Activated naive CD8-positive, alpha-beta T cell (primary cell): ENCODE measurements around the gene MRPL44.
A peak's percentile ranks its signal among the peaks of the same experiment; 100 is the strongest.

Experiments
- H3K27ac Mint-ChIP-seq: one replicate; pipeline ENCODE4 v1.8.0; 2021; ENCODE audit warnings: mixed read lengths
- H3K27me3 Mint-ChIP-seq: one replicate; pipeline ENCODE4 v1.8.0; 2021; ENCODE audit warnings: mixed read lengths
- H3K36me3 Mint-ChIP-seq: one replicate; pipeline ENCODE4 v1.8.0; 2021; ENCODE audit warnings: mixed read lengths
- H3K4me1 Mint-ChIP-seq: one replicate; pipeline ENCODE4 v1.8.0; 2021; ENCODE audit warnings: low read depth, mixed read lengths
- H3K4me3 Mint-ChIP-seq: one replicate; pipeline ENCODE4 v1.8.0; 2021; ENCODE audit warnings: mild to moderate bottlenecking, mixed read lengths
- H3K9me3 Mint-ChIP-seq: one replicate; pipeline ENCODE4 v1.8.0; 2021; ENCODE audit warnings: low read depth, mixed read lengths

The MRPL44 gene

GRCh38 chr2:223957092-223957851, at the start of gene MRPL44:
MRPL44 (plus strand) TSS chr2:223957463; CDS start chr2:223957473, 10 bp downstream.
- Mint-ChIP-seq H3K4me1 (peaks cover 75% of the 10 kb centered on the region), H3K36me3 (peaks cover 6% of the 10 kb centered on the region), H3K4me3 (peak within 1 kb of the TSS; percentile 95), H3K27me3 (no peaks in the 10 kb centered on the region), H3K9me3 (no peaks in the 10 kb centered on the region), H3K27ac (peak within 1 kb of the TSS; percentile 92)

GRCh38 chr2:223908304-223908998, 48.8 kb upstream of the MRPL44 start:
- peaks cover 7% of the 10 kb centered on the region for H3K36me3 Mint-ChIP-seq
- H3K4me3 Mint-ChIP-seq, result no peak overlapping the region
- H3K27ac Mint-ChIP-seq, result no peak overlapping the region
- no peaks in the 10 kb centered on the region for H3K27me3 Mint-ChIP-seq
- peaks cover 4% of the 10 kb centered on the region for H3K4me1 Mint-ChIP-seq
- H3K9me3 Mint-ChIP-seq, result no peaks in the 10 kb centered on the region

GRCh38 chr2:223909001-223909741, 48.1 kb upstream of the MRPL44 start:
- Mint-ChIP-seq H3K27ac (no peak overlapping the region), H3K4me3 (no peak overlapping the region), H3K36me3 (peaks cover 7% of the 10 kb centered on the region), H3K4me1 (peaks cover 4% of the 10 kb centered on the region), H3K27me3 (no peaks in the 10 kb centered on the region), H3K9me3 (no peaks in the 10 kb centered on the region)

- Mint-ChIP-seq H3K27me3 (no peaks in the 10 kb centered on the region), H3K4me1 (peaks cover 1% of the 10 kb centered on the region), H3K36me3 (peaks cover 10% of the 10 kb centered on the region), H3K4me3 (no peak overlapping the region), H3K27ac (no peak overlapping the region), H3K9me3 (no peaks in the 10 kb centered on the region)
Measured at GRCh38 chr2:223914324-223914723, 42.9 kb upstream of the MRPL44 start.

- Mint-ChIP-seq H3K4me3 (no peak overlapping the region), H3K27me3 (no peaks in the 10 kb centered on the region), H3K27ac (peak overlapping the region; percentile 3), H3K4me1 (peaks cover 1% of the 10 kb centered on the region), H3K9me3 (no peaks in the 10 kb centered on the region), H3K36me3 (peaks cover 10% of the 10 kb centered on the region)
Measured at GRCh38 chr2:223915071-223915470, 42.2 kb upstream of the MRPL44 start.

GRCh38 chr2:223916181-223916920, 40.9 kb upstream of the MRPL44 start:
- Mint-ChIP-seq H3K27me3 (no peaks in the 10 kb centered on the region), H3K9me3 (no peaks in the 10 kb centered on the region), H3K4me1 (peaks cover 5% of the 10 kb centered on the region), H3K36me3 (peaks cover 8% of the 10 kb centered on the region), H3K27ac (no peak overlapping the region), H3K4me3 (no peak overlapping the region)

GRCh38 chr2:223918671-223919134, 38.6 kb upstream of the MRPL44 start:
- Mint-ChIP-seq H3K27ac (no peak overlapping the region), H3K4me1 (peaks cover 7% of the 10 kb centered on the region), H3K9me3 (no peaks in the 10 kb centered on the region), H3K4me3 (no peak overlapping the region), H3K27me3 (no peaks in the 10 kb centered on the region), H3K36me3 (peaks cover 15% of the 10 kb centered on the region)

- H3K9me3 Mint-ChIP-seq, result no peaks in the 10 kb centered on the region
- H3K4me3 Mint-ChIP-seq, result no peak overlapping the region
- H3K36me3 Mint-ChIP-seq, result peaks cover 15% of the 10 kb centered on the region
- H3K27me3 Mint-ChIP-seq, result no peaks in the 10 kb centered on the region
- H3K27ac Mint-ChIP-seq, result no peak overlapping the region
- peaks cover 7% of the 10 kb centered on the region for H3K4me1 Mint-ChIP-seq
Measured at GRCh38 chr2:223920109-223920508, 37.2 kb upstream of the MRPL44 start.

- Mint-ChIP-seq H3K4me3 (no peak overlapping the region), H3K9me3 (no peaks in the 10 kb centered on the region), H3K27me3 (no peaks in the 10 kb centered on the region), H3K4me1 (peaks cover 11% of the 10 kb centered on the region), H3K27ac (peak overlapping the region; percentile 38), H3K36me3 (peaks cover 15% of the 10 kb centered on the region)
Measured at GRCh38 chr2:223921204-223921603, 36.1 kb upstream of the MRPL44 start.

- Mint-ChIP-seq H3K9me3 (no peaks in the 10 kb centered on the region), H3K27ac (no peak overlapping the region), H3K27me3 (no peaks in the 10 kb centered on the region), H3K36me3 (peaks cover 13% of the 10 kb centered on the region), H3K4me3 (no peak overlapping the region), H3K4me1 (peaks cover 11% of the 10 kb centered on the region)
Measured at GRCh38 chr2:223922308-223922707, 35.0 kb upstream of the MRPL44 start.

GRCh38 chr2:223923976-223924375, 33.3 kb upstream of the MRPL44 start:
- H3K4me3 Mint-ChIP-seq, result no peak overlapping the region
- H3K9me3 Mint-ChIP-seq, result no peaks in the 10 kb centered on the region
- no peak overlapping the region for H3K27ac Mint-ChIP-seq
- H3K27me3 Mint-ChIP-seq, result no peaks in the 10 kb centered on the region
- peaks cover 13% of the 10 kb centered on the region for H3K4me1 Mint-ChIP-seq
- peaks cover 13% of the 10 kb centered on the region for H3K36me3 Mint-ChIP-seq

- no peak overlapping the region for H3K4me3 Mint-ChIP-seq
- H3K27me3 Mint-ChIP-seq, result no peaks in the 10 kb centered on the region
- H3K4me1 Mint-ChIP-seq, result peaks cover 23% of the 10 kb centered on the region
- no peaks in the 10 kb centered on the region for H3K9me3 Mint-ChIP-seq
- peaks cover 13% of the 10 kb centered on the region for H3K36me3 Mint-ChIP-seq
- H3K27ac Mint-ChIP-seq, result no peak overlapping the region
Measured at GRCh38 chr2:223925106-223925505, 32.2 kb upstream of the MRPL44 start.

- H3K27me3 Mint-ChIP-seq, result no peaks in the 10 kb centered on the region
- H3K9me3 Mint-ChIP-seq, result no peaks in the 10 kb centered on the region
- H3K36me3 Mint-ChIP-seq, result peaks cover 3% of the 10 kb centered on the region
- H3K4me3 Mint-ChIP-seq, result no peak overlapping the region
- peak overlapping the region; percentile 54 for H3K27ac Mint-ChIP-seq
- H3K4me1 Mint-ChIP-seq, result peaks cover 42% of the 10 kb centered on the region
Measured at GRCh38 chr2:223928113-223929006, 28.9 kb upstream of the MRPL44 start.
